HG03439 (cell line): Measurements from ENCODE around the gene NCBP2.

Source experiments
- ATAC-seq: cut with Tn5 transposase; IDR thresholded peaks from one replicate; pipeline ENCODE4 v1.9.1; 2021; ENCODE audit warnings: mild to moderate bottlenecking, moderate library complexity; ENCODE audit not compliant: unreplicated experiment

The NCBP2 gene

DNA sequence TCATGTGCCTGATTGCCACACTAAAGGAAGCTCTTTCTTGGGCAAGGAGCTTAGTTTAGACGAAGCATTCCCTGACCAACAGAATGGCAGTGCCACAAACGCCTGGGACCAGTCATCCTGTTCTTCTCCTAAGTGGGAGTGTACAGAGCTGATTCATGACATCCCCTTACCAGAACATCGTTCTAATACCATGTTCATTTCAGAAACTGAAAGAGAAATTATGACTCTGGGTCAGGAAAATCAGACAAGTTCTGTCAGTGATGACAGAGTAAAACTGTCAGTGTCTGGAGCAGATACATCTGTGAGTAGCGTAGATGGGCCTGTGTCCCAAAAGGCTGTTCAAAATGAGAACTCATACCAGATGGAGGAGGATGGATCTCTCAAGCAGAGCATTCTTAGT is 56.2 kb downstream of the NCBP2 start:
- no peak for ATAC-seq
